Activated effector memory CD4-positive, alpha-beta T cell treated with Interleukin-2 at 50 U/mL for 16 hours (primary cell): Measurements from ENCODE around the gene LRMDA.

ENCODE experiments used
- DNase-seq: peaks from one replicate; pipeline ENCODE4 v3.0.0-alpha.2; 2020

LRMDA gene

DNA sequence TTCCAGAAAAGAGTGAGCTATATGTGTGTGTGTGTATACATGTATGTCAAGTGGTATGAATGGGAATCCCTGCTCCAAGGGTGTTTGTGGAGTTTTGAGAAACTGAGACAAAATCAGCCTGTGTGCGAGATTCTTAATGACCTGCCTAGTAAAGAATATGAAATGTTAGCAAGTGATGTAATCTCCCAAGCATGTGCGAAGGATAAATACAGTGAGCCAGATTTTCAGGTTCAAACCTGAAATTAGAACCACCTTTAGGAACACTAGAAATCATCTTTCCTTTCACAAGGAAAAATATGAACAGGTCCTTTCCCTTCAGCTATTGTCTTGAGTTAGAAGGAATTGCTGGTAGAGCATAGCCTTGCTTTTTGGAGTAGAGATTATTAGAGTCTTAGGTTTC is 457.6 kb downstream of the LRMDA start:
- DNase-seq: no peak

DNA sequence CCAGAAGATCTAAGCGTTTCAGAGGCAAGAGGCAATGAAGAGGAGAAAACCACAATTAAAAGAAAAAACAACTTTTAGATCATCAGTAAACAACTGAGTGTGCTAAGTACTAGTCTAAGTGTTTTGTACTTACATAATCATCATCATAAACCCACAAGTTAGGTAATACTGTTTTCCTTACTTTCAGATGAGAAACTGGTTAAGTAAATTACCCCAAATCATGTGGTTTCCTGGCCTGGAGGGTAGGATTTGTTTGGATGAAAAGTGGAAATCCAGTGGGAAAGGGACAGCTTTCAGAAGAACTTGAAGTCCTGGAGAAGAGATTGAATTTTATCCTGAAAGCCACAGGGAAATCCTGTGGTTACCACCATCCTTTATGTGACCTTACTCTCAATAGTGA is 463.3 kb downstream of the LRMDA start:
- no peak for DNase-seq

DNA sequence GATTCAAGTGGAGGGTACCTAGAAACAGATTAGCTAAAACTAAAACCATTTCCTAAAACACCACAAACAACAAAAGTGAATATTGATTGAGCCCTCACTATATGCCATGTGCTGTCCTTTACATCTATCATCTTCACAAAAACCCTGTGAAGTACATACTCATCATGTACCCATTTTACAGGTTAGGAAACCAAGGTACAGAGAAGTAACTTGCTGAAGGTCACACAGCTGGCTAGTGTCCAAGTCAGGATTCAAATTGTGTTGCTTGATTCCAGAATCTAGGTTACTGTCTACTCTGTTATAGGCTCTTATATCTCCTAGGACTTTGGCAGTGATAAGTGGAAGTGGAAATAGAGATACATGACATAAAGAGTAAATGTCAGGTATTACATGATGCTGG is 463.8 kb downstream of the LRMDA start:
- DNase-seq: no peak

DNA sequence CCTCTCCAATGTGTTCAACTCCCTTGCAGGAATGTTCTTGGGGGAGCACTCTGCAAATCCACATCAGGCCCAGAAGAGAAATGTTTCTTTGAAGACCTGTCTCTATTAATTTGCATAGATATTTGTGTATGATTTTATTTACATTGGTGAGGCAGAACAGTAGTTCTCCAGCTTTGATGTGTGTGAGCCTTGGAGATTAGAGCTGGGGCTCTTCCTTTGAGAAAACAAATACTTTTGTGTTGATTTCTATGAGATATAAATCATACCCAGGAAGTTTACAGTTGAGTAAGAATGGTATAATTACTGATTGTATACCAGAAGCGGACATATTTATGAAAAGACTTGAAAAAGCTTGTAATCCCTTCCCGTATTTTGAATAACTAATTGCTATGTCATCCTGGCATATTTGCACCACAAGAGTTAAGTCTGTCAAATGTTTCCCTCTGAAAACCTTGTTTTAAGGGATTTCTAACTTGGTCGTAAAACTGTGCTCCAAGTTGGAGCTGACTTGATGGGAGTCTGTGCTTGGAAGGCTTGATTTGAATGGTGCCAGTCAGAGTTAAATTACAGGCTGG is 468.5 kb downstream of the LRMDA start:
- DNase-seq: no peak

DNA sequence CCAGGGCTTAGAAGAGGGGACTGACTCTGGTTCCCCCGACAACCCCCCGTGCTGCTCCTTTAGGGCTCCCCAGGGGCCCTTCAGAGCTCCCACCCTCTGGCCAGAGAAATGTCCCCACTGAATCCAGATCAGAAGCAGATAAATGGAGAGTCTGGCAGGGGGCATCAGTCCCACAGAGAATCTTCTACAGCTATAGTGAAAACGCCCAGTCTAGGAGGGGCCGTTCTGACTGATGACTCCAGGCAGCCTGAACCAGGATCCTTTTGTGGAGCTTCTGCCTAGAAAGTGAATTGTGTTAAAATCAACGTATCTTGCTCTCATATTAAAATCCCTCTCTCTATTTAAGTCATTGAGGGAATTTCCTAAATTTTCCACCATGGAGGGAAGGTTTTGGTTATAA is 471.4 kb downstream of the LRMDA start:
- DNase-seq: no peak

DNA sequence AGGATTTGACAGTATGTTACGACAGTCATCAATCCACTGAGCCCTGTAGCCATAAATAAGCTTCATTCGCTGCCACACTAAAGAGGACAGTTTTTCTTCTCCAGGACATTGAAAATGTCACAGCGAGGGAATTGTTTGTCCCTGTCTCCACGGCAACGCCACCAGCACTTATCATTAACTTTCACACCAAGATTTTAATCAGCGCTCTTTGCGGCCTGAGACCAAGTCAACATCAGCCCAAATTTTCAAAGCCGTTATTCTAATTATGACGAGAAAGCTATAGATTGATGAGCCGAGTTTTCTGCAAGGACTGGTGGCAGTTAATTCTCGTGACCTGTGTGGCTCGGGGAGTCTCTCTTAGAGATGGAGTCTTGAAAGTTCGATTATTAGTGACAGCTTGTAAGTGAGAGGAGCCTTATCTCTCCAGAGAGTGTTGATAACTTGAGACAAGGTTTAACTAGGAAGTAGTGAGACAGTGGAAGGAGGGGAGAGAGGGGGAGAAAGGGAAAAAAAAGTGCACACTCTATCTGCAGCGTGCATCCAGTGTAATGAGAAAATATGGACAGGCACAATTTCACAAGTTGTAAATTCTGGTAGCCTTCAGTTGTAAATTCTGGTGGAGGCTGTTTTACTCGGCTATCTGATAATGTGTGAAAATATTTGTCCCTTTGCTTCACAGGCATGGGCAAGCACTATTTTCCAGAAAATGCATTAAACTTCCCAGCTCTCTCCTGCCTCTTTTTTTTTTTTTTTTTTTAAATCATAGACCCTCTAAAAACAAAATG is 473.3 kb downstream of the LRMDA start:
- DNase-seq: no peak

DNA sequence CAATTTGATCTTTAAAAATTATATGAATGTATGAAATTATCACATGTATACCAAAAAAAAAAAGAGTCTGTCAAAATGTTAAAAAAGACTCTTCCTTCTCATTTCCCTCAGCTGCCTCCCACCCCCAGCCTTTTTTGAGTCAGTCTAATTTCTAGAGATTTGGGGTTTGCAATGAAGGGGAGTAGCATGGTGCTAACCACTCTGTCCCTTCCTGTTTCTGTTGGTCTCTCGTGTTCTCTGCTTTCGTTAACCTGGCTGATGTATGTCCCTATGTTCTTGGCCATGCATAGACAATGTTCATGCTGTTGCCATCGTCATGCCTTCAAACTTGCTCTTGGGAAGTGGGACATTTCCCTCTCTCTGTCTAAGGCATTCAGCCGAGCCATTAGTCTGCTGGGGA is 474.1 kb downstream of the LRMDA start:
- DNase-seq: no peak

DNA sequence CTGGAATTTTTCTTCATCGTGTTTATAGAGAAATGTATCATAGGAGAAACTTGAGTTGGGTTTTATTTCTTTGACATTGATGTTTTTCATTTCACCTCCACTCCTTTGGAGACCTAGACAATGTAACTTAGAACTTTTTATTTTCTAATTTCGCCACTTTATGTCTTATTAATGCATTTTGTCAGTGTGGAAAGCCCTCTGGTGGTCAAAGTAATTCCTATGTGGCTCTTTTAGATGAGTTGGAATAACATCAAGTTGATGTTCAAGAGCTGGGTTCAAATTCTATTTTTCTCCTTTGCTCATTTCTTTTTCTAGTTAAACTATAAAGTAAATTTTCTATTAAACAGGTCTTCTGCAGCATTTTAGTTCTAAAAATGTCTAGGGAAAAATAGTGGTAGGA is 478.6 kb downstream of the LRMDA start:
- DNase-seq: no peak

DNA sequence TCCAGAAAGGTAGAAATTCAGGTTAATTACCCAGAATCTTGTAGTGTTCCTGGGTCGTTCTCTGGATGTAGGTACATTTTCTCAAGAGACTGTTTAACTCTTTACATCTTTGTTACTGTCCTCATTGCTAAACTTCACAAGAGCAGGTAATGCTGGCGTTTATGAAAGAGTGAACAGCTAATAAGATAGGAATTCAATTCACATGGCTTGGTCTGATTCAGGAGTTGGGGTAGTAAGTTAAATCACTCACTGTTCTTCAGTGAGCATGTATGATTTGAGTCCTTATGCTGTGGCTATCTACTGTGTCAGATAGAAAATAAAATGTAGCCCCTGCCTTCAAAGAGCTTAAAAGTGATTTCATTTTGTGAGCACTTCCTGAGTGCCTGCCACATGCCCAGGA is 480.0 kb downstream of the LRMDA start:
- DNase-seq: no peak

DNA sequence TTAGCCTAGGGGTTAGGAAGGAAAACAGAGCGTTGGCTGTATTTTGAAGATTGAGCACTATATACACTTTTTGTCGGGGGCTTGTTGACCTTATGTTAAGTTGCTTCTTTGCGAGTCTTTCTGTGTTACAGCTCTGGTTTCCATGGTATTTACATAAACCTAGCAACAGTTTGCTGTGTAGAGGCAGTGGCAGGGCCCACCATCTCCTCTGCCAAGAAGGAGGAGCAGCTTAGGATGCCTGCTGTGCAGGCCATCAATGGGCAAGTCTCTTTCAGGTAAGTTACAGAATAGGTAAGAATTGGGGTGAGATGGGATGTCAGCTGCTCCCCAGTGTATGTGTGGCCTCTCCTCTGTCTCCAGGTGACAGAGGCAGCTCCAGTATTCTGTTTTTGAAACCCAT is 485.5 kb downstream of the LRMDA start:
- DNase-seq: no peak

DNA sequence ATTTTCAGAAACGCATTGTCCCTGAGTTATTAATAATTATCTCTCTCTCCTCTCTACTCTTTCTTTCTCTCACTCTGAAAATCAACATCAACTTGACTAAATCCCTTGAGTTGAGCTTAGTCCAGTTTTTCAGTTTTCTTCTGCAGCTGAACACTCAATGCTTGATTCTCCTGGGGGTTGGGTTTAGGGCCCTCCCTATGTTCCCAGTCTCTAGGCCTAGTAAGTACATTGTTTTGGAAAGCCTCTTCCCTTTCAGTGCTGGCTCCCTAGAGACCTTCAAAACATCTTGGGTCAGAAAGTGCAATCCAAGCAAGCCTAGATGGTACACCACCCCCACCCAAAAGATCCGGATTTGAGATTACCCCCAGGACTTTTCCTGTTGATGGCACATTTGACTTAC is 488.5 kb downstream of the LRMDA start:
- DNase-seq: no peak

DNA sequence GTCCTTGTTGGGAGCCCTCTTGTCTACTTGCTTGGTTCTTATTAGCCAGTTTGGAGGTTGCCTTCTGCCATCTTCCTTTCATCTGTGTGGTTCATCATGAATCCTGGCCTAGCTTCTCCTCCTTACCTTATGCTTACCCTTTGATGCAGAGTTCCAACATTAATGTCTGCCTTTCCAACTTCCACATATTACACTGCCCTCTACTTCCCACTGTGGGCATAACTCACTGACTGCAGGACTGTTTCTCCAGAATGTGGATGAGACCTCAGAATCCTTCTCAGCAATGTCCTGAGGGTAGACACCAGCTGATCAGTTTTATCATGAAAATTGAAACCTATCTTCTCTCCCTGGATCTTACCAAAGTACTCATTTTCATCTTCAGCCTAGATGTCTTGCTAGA is 491.0 kb downstream of the LRMDA start:
- DNase-seq: no peak

DNA sequence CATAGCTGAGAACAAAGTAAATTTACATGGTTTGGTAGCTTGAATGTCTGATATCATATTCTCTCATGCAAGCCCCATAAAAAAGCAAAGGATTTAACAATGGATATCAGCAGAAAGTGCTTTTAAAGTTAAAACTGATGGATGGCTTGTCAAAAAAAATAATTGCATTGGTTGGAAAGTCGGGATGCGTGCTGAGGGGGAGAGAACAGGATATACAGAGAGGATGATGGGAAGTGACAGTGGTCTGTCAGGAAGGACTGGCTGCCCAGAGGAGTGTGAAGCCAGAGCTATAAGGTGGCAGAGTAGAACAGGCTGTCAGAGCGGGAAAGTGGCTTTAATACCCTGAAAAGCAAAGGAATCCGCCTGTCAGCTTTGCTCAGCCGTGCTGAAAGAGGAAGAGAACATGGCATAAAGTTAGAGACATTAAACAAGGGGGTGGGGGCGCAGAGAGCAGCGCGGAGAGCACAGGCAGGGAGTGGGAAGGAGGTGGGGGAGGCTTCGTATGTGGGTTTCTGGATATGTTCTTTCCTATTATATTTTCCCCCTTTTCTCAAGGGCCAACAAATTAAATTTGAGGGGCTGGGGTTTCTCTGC is 493.0 kb downstream of the LRMDA start:
- DNase-seq: no peak

DNA sequence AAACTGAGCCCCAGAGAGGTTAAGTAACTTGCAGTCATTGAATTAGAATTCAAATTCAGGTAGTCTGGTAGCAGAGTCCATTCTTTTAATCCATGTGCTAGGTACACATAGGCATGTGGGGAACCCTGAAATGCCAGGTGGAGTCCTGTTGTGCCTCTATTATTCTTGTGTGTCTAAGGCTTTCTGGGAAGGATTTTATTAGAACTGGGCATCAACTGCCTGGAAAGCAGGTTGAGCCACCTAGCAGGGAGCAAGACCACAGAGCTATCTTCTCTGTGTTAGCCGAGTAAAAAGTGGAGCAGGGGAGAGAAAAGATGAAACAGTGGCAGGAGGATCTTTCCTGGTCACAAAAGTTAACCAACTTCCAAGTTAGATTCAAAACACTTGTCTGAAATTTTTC is 494.6 kb downstream of the LRMDA start:
- DNase-seq: no peak

DNA sequence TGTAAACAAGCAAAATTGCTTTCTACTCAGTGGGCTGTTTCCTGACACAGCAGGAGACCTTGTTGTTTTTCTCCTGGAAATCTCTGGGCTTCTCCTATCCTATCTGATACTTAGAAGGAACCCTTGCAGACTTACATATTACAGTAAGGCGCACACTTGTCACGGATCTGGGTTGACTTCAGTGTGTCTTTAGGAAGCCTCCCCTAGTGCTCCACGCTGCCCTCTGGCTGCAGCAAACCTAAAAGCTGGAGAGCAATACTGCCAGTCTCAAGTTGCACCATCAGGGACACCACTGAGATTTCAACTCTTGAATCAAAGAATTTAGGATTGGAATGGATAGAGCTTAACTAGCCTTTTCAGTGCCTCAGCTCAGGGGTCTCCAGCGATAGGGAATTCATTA is 495.3 kb downstream of the LRMDA start:
- DNase-seq: no peak

DNA sequence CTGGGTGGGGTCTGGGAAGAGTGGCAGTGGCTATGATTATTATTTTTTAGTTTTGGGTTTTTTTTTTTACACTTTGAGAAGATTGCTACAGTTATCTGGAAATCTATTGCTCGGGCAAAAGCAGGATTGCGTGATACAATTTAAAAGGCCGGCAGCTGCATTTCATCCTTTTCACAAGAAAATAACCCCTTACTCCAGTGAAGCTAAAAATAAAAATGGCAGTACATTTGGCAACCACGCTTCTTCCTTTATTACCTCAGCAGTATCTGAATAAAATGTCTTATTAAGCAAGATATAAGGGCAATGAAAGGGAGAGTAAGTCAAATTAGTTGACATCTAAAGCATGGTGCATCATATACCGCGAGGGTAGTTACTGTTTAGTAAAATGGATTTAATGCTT is 496.8 kb downstream of the LRMDA start:
- no peak for DNase-seq

DNA sequence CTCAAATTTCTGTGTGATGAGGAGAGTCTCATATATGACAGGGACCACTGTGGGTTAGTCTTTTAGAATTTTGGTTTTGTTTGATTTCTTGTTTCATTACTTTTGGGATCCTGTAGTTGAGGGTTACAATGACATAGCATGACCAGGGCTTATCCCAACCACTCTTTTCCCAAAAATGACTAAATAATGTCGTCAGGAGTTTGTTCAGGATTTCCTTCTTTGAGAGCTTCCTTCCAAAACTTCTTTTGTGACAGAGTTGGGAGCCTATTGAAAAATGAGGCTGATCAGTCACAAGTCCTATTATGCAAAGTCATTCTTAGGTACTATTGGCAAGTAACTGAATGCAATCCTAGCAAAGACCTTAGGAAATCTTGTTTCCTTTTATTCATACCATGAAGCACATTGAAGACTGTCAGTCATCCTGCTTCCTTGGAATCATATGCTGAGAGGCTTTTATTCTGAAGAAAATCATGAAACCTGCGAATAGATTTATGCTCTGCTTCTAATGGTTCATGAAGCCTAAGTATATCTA is 498.3 kb downstream of the LRMDA start:
- no peak for DNase-seq

DNA sequence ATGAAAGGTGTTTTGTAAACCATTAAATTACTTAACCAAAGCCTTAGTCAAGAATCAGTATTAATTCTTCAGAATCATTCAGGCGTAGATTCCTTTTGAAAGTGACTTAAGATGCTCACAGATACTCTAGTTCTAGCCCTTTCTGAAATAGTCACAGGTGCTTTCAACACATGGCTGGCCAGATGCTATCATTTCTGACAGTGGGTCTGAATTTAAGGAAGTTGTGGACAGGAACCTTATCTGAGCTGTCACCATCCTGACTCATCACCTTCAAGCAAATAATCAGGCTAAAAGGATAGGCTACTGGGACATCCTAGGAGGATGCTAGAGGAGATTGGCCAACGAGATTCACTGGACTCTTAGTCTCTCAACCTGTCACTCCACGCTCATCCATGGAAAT is 501.5 kb downstream of the LRMDA start:
- DNase-seq: no peak

DNA sequence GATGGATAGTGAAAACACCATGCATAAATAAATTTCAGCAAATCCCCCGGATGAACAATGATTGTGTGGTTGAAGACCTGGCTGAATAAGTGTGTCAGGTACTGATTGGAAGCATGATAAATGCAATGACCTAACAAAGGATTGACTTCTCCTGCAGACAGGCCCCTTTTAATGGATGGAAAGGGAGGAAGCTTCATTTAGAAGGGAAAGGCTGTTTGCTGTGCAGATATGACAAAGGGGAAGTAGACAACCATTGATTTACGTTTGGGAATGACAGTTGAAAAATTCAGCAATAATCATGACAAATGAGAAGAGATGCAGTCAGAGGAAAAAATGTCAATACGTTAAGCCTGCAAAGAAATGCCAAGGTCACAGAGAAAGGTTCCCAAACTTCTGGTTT is 503.8 kb downstream of the LRMDA start:
- DNase-seq: no peak

DNA sequence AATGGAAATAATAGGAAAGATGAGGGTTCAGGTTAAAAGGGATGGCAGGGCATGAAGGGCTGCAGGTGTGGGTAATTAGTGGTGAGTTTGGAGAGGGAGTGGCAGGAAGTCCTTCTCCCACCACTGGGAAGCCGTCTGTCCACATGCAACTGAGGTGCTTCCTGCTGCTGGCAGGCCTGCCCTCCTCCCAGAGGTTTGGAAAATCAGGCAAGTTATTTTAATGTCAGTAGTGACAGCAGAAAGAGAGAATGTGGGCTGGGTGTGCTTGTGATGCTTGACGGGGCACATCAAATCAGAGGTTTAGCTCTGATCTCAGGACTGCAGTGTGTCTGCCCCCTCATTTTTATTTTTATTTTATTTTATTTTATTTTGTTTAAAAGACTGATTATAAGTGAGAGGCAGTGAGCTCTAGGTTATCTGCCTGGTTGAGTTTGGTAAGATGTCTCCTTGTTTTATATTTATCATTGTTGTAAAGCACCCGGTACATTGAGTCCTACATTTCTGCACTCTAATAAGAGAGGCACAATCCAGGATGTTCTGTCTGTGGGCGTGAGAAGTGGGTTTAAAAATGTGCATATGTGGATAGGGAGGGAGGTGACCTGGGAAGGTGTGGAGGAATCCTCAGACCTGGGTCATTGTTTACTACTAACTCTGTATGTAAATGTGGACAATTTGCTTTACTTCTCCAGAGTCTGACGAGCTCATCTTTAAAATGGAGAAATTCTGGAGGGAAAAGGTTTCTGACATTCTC is 504.4 kb downstream of the LRMDA start:
- DNase-seq: no peak

DNA sequence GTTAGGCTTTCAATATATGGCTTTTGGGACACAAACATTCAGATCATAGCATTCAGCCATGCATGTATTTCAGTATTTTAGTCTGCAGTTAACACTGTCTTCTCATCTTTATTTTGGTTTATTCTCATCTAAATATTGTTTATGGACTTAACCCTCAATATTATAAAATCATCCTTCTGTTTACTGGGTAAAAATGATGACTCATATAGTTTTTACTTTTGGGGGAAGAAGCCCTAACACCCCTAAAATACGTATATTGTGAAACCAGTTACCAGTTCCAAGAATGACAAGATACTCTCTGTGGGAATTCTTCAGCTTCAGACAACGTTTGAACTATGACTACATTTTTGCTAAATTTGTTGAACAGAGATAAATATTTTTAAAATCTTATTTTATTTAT is 505.4 kb downstream of the LRMDA start:
- DNase-seq: no peak

DNA sequence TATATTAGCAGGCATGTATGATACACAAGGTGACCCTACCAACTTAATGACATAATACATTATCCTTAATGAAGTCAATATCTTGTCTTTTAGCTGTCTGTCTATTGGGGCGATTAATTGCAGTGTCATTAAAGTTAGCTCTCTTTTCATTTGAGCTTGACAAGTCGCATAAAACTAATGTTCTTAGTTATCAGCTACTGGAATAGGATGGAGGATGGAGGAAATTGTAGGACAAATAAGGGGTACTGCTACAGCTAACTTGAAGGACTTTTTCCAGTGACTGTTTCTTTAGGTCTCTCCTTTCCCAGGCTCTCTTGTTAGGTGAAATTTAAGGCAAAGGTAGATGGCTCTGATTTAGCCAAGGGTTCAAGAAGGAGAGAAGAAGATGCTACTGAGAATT is 506.4 kb downstream of the LRMDA start:
- no peak for DNase-seq

DNA sequence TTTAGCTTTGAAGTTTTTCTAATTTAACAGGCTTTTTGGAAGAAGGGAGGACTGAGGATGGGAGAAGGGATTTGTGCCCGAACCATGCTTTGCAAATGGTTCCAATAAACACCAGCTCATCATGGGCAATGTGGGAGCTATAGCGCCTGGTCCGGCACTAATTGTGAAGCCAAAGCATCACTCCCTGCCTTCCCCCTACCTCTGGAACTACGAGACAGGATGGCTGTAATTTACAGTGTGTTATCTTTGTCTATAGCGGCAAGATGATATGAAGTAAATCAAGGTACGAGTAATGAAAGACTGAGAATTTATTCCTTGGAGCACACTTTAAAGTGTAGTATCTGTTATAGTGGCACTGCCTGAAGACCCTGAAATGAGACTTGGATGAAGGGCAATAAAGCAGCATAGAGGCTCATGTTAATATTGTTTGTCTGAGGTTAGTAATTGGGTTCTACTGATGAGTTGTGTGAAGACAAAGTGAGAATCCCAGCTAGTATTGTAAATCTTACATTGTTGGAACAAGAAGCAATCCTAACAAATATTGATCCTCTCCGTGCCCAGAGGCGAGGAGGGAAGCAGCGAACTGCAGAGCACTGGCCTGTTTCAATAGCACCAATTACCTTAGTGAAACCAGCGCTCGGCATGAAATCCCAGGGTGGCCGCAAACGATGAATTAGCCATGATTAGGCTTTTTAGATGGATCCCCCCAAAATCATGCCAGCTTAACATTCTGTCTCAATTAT is 507.1 kb downstream of the LRMDA start:
- DNase-seq: no peak
